GM23338 (cell line): ENCODE measurements around the gene ZPBP2. TPM values are rescaled to one million over a fixed set of nuclear protein-coding genes. Genes with fewer than 3 reads are reported as not detected.

Experiments
- ATAC-seq: fragments of 200-7000 bp; cut with Tn5 transposase; 3 replicates; pipeline ENCODE4 v1.9.1; 2020
- DNase-seq: peaks from one replicate; pipeline ENCODE4 v3.0.0-alpha.2; 2015; ENCODE audit warnings: low spot score
- H2AFZ ChIP-seq: fragments of 200-600 bp; sonication (generic); 2 replicates; pipeline ENCODE4 v1.8.0; 2016; ENCODE audit warnings: antibody characterized with exemption, mild to moderate bottlenecking, moderate library complexity
- H3F3A ChIP-seq: fragments of 200-600 bp; sonication (generic); replicated peaks from 2 replicates; pipeline ENCODE4 v1.8.0; 2017; ENCODE audit warnings: antibody characterized with exemption, mixed run types, low read depth
- H3K27ac ChIP-seq: fragments of 200-600 bp; sonication (generic); 2 replicates; pipeline ENCODE4 v1.6.1; 2016; ENCODE audit warnings: low read depth
- H3K27me3 ChIP-seq: fragments of 200-600 bp; sonication (generic); 2 replicates; pipeline ENCODE4 v1.8.0; 2016; ENCODE audit warnings: mild to moderate bottlenecking, mixed run types, moderate library complexity; ENCODE audit not compliant: insufficient read depth
- H3K36me3 ChIP-seq: fragments of 200-600 bp; sonication (generic); 2 replicates; pipeline ENCODE4 v1.8.0; 2016; ENCODE audit warnings: mild to moderate bottlenecking; ENCODE audit not compliant: insufficient read depth
- H3K4me1 ChIP-seq: fragments of 200-600 bp; sonication (generic); 2 replicates; pipeline ENCODE4 v1.8.0; 2016; ENCODE audit warnings: mild to moderate bottlenecking, moderate library complexity; ENCODE audit not compliant: insufficient read depth
- H3K4me2 ChIP-seq: fragments of 200-600 bp; sonication (generic); 2 replicates; pipeline ENCODE4 v1.7.1; 2017; ENCODE audit warnings: mixed run types
- H3K4me3 ChIP-seq: fragments of 200-600 bp; sonication (generic); 2 replicates; pipeline ENCODE4 v1.6.1; 2016; ENCODE audit warnings: mixed run types
- H3K79me2 ChIP-seq: fragments of 200-600 bp; sonication (generic); replicated peaks from 2 replicates; pipeline ENCODE4 v1.8.0; 2017; ENCODE audit warnings: mild to moderate bottlenecking; ENCODE audit not compliant: insufficient read depth
- H3K9me2 ChIP-seq: fragments of 200-600 bp; sonication (generic); 2 replicates; pipeline ENCODE4 v1.8.0; 2017; ENCODE audit not compliant: insufficient read depth
- H4K20me1 ChIP-seq: fragments of 200-600 bp; sonication (generic); replicated peaks from 2 replicates; pipeline ENCODE4 v1.8.0; 2017; ENCODE audit warnings: mild to moderate bottlenecking; ENCODE audit not compliant: insufficient read depth
- H3K27ac Mint-ChIP-seq: 2 replicates; pipeline ENCODE4 v1.8.0; 2020; ENCODE audit warnings: inconsistent platforms, mild to moderate bottlenecking, moderate library complexity, mixed read lengths
- H3K27me3 Mint-ChIP-seq: 3 replicates; pipeline ENCODE4 v1.8.0; 2022; ENCODE audit warnings: low read depth, mild to moderate bottlenecking, moderate library complexity, mixed read lengths, inconsistent platforms; ENCODE audit not compliant: insufficient read depth, poor library complexity
- H3K36me3 Mint-ChIP-seq: 3 replicates; pipeline ENCODE4 v1.8.0; 2021; ENCODE audit warnings: low read depth, mild to moderate bottlenecking, inconsistent platforms, moderate library complexity, mixed read lengths
- H3K4me1 Mint-ChIP-seq: 3 replicates; pipeline ENCODE4 v1.8.0; 2020; ENCODE audit warnings: mild to moderate bottlenecking, inconsistent platforms, mixed read lengths
- H3K4me3 Mint-ChIP-seq: 3 replicates; pipeline ENCODE4 v1.8.0; 2021; ENCODE audit warnings: moderate library complexity, mild to moderate bottlenecking, inconsistent platforms, mixed read lengths
- H3K9me3 Mint-ChIP-seq: 3 replicates; pipeline ENCODE4 v1.8.0; 2020; ENCODE audit warnings: moderate library complexity, mild to moderate bottlenecking, inconsistent platforms, mixed read lengths
- CREB1 ChIP-seq: fragments of 250-450 bp; sonication (Bioruptor Pico); IDR thresholded peaks from 2 replicates; pipeline ENCODE4 v1.5.0; 2020; ENCODE audit warnings: low read depth, mild to moderate bottlenecking, moderate library complexity
- EZH2 ChIP-seq: fragments of 200-600 bp; sonication (generic); IDR thresholded peaks from one replicate; pipeline ENCODE4 v1.8.0; 2017; ENCODE audit warnings: antibody characterized with exemption, mild to moderate bottlenecking, low read depth; ENCODE audit not compliant: unreplicated experiment
- EZH2phosphoT487 ChIP-seq: fragments of 200-600 bp; sonication (generic); IDR thresholded peaks from one replicate; pipeline ENCODE4 v1.8.1; 2018; ENCODE audit warnings: antibody characterized with exemption; ENCODE audit not compliant: unreplicated experiment
- JUNB ChIP-seq: IDR thresholded peaks from one replicate; pipeline ENCODE4 v1.6.1; 2016; ENCODE audit warnings: antibody characterized with exemption; ENCODE audit not compliant: unreplicated experiment
- NANOG ChIP-seq: IDR thresholded peaks from 2 replicates; pipeline ENCODE4 v1.6.1; 2016; ENCODE audit warnings: antibody characterized with exemption, borderline replicate concordance
- POLR2AphosphoS5 ChIP-seq: IDR thresholded peaks from 2 replicates; pipeline ENCODE4 v1.6.1; 2016; ENCODE audit warnings: antibody characterized with exemption, low read depth
- STAT1 ChIP-seq: IDR thresholded peaks from one replicate; pipeline ENCODE4 v1.6.1; 2016; ENCODE audit warnings: antibody characterized with exemption; ENCODE audit not compliant: unreplicated experiment
- ZNF114 ChIP-seq: fragments of 250-450 bp; sonication (Bioruptor Pico); IDR thresholded peaks from 2 replicates; pipeline ENCODE4 v1.5.0; 2020; ENCODE audit warnings: mild to moderate bottlenecking, moderate library complexity
- ZNF331 ChIP-seq: fragments of 250-450 bp; sonication (Bioruptor Pico); IDR thresholded peaks from 2 replicates; pipeline ENCODE4 v1.5.0; 2020; ENCODE audit warnings: low read depth, mild to moderate bottlenecking, moderate library complexity
- polyA plus RNA-seq: library from polyadenylated mRNA; unstranded; fragments of >200 nt; fragmentation: Nextera tagmentation; extraction: Ambion mirVana; gene quantifications from 2 replicates; pipeline ENCODE4 v1.2.1, GENCODE V29; 2016
- total RNA-seq: library from RNA; depleted of rRNA; stranded (reverse); fragments of >200 nt; shearing (Covaris generic); gene quantifications from 2 replicates; pipeline ENCODE4 v1.2.3, GENCODE V29; 2014
- TF ChIP-seq, protein P1 (sequence below), 2 experiments: fragments of 200-600 bp in 1 of 2; sonication (generic) in 1 of 2; conservative IDR thresholded peaks; 2 replicates each; pipeline versions ENCODE4 v1.5.1 to v1.6.1; 2016 to 2017; ENCODE audit warnings: antibody characterized with exemption in 2 of 2, low read depth in 2 of 2, mild to moderate bottlenecking in 2 of 2, moderate library complexity in 1 of 2
- TF ChIP-seq, protein P2 (sequence below): IDR thresholded peaks from 2 replicates; pipeline ENCODE4 v1.6.1; 2016; ENCODE audit warnings: antibody characterized with exemption
- TF ChIP-seq, protein P3 (sequence below): IDR thresholded peaks from one replicate; pipeline ENCODE4 v1.6.1; 2018; ENCODE audit warnings: antibody characterized with exemption; ENCODE audit not compliant: unreplicated experiment

ZPBP2 gene
- total and polyA plus RNA-seq, 2 experiments from 2014 or later: not detected

DNA sequence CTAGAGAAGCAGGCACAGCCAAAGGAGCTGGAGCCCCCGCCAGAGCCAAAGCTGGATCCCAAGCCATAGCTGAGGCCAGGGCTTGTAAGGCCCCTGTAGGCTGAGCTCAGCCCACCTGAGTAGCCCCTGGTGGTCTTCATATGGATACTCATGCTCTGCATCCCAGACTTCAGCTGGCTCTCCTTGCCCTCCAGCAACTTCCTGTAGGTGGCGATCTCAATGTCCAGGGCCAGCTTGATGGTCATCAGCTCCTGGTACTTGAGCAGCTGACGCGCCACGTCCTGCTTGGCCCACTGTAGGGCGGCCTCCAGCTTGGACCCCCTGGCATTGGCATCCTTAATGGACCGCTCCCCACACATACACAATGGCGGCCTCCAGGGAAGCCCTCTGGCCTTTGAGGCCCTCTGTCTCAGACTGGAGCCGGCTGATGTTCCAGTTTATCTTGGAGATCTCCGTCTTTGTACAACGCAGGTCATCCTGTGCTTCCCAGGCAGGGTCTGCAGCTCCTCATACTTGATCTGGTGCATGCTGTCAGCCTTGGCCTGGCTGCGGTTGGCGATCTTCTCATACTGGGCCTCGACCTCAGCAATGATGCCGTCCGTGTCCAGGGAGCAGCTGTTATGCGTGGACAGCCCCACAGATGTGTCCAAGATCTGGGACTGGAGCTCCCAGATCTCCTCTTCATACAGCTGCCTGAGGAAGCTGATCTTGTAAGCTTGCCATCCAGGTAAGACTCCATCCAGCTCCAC lies 32.8 kb upstream of the ZPBP2 start:
- Histone ChIP-seq H3K4me3 (no peak overlapping the region), H3K9me2 (peaks cover 5% of the 10 kb centered on the region; the same call in 1 of the 2 replicates), H3K4me1 (no peaks in the 10 kb centered on the region), H3K79me2 (no peaks in the 10 kb centered on the region), H4K20me1 (no peaks in the 10 kb centered on the region), H3K27ac (no peak overlapping the region), H3F3A (no peaks in the 10 kb centered on the region), H3K36me3 (no peaks in the 10 kb centered on the region), H2AFZ (no peak overlapping the region), H3K27me3 (no peaks in the 10 kb centered on the region), H3K4me2 (no peak overlapping the region)
- no peak for TF ChIP-seq NANOG
- TF ChIP-seq, protein P1, sequence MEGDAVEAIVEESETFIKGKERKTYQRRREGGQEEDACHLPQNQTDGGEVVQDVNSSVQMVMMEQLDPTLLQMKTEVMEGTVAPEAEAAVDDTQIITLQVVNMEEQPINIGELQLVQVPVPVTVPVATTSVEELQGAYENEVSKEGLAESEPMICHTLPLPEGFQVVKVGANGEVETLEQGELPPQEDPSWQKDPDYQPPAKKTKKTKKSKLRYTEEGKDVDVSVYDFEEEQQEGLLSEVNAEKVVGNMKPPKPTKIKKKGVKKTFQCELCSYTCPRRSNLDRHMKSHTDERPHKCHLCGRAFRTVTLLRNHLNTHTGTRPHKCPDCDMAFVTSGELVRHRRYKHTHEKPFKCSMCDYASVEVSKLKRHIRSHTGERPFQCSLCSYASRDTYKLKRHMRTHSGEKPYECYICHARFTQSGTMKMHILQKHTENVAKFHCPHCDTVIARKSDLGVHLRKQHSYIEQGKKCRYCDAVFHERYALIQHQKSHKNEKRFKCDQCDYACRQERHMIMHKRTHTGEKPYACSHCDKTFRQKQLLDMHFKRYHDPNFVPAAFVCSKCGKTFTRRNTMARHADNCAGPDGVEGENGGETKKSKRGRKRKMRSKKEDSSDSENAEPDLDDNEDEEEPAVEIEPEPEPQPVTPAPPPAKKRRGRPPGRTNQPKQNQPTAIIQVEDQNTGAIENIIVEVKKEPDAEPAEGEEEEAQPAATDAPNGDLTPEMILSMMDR (conservative IDR thresholded peaks at IDR 0.05; ENCODE audit: low read depth in 2 of 2): peak; percentile 50 to 61
- DNase-seq (peak; percentile 51), ATAC-seq (peak; percentile 54; the same call in 2 of the 3 replicates)
- Mint-ChIP-seq H3K27me3 (peaks cover 2% of the 10 kb centered on the region), H3K36me3 (no peaks in the 10 kb centered on the region; the same call in 2 of the 3 replicates), H3K9me3 (peaks cover 9% of the 10 kb centered on the region), H3K27ac (no peak overlapping the region), H3K4me3 (no peak overlapping the region), H3K4me1 (no peaks in the 10 kb centered on the region)

DNA sequence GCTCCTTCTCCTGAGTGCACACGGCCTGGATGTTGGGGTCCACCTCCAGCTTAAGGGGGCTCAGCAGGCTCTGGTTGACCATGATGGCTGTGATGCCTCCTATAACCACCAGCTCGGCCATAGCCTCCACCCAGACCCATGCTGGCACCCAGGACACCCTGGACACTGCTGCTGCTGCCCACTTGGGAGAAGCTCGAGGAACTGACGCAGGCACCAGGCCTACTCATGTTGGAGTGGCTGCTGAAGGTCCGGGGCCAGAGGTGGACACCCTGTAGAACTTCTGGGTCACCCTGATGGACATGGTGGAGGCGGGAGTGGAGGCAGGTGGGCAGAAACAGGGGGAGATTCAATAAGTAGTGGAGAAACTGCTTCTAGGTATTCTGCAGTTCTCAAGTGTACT lies 31.9 kb upstream of the ZPBP2 start:
- no peaks in the 10 kb centered on the region for H3K4me1 Mint-ChIP-seq
- Histone ChIP-seq H3K4me3 (no peak overlapping the region), H3K4me1 (no peaks in the 10 kb centered on the region), H4K20me1 (no peaks in the 10 kb centered on the region), H3K27ac (no peak overlapping the region), H3K36me3 (no peaks in the 10 kb centered on the region), H3F3A (no peaks in the 10 kb centered on the region), H3K4me2 (no peak overlapping the region), H3K79me2 (no peaks in the 10 kb centered on the region), H3K27me3 (no peaks in the 10 kb centered on the region), H2AFZ (no peak overlapping the region), H3K9me2 (peaks cover 5% of the 10 kb centered on the region; the same call in 1 of the 2 replicates)
- H3K36me3 Mint-ChIP-seq: no peaks in the 10 kb centered on the region; the same call in 2 of the 3 replicates
- ATAC-seq (no peak), DNase-seq (no peak)
- peaks cover 5% of the 10 kb centered on the region for H3K27me3 Mint-ChIP-seq
- no peak overlapping the region for H3K27ac Mint-ChIP-seq
- no peak overlapping the region for H3K4me3 Mint-ChIP-seq
- peaks cover 9% of the 10 kb centered on the region for H3K9me3 Mint-ChIP-seq
- TF ChIP-seq EZH2phosphoT487: no peak
- TF ChIP-seq ZNF331 (CRISPR knock-in tag): no peak
- TF ChIP-seq STAT1: no peak
- no peak for TF ChIP-seq EZH2
- no peak for TF ChIP-seq JUNB
- TF ChIP-seq, protein P2, sequence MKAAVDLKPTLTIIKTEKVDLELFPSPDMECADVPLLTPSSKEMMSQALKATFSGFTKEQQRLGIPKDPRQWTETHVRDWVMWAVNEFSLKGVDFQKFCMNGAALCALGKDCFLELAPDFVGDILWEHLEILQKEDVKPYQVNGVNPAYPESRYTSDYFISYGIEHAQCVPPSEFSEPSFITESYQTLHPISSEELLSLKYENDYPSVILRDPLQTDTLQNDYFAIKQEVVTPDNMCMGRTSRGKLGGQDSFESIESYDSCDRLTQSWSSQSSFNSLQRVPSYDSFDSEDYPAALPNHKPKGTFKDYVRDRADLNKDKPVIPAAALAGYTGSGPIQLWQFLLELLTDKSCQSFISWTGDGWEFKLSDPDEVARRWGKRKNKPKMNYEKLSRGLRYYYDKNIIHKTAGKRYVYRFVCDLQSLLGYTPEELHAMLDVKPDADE: no peak
- no peak for TF ChIP-seq POLR2AphosphoS5
- TF ChIP-seq, protein P3, sequence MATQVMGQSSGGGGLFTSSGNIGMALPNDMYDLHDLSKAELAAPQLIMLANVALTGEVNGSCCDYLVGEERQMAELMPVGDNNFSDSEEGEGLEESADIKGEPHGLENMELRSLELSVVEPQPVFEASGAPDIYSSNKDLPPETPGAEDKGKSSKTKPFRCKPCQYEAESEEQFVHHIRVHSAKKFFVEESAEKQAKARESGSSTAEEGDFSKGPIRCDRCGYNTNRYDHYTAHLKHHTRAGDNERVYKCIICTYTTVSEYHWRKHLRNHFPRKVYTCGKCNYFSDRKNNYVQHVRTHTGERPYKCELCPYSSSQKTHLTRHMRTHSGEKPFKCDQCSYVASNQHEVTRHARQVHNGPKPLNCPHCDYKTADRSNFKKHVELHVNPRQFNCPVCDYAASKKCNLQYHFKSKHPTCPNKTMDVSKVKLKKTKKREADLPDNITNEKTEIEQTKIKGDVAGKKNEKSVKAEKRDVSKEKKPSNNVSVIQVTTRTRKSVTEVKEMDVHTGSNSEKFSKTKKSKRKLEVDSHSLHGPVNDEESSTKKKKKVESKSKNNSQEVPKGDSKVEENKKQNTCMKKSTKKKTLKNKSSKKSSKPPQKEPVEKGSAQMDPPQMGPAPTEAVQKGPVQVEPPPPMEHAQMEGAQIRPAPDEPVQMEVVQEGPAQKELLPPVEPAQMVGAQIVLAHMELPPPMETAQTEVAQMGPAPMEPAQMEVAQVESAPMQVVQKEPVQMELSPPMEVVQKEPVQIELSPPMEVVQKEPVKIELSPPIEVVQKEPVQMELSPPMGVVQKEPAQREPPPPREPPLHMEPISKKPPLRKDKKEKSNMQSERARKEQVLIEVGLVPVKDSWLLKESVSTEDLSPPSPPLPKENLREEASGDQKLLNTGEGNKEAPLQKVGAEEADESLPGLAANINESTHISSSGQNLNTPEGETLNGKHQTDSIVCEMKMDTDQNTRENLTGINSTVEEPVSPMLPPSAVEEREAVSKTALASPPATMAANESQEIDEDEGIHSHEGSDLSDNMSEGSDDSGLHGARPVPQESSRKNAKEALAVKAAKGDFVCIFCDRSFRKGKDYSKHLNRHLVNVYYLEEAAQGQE: no peak
- TF ChIP-seq, protein P1 (conservative IDR thresholded peaks at IDR 0.05; ENCODE audit: low read depth in 2 of 2): no peak
- TF ChIP-seq ZNF114 (CRISPR knock-in tag): no peak
- no peak for TF ChIP-seq NANOG
- TF ChIP-seq CREB1 (CRISPR knock-in tag): no peak
